Measurements from ENCODE around the gene RBM42.

DNA sequence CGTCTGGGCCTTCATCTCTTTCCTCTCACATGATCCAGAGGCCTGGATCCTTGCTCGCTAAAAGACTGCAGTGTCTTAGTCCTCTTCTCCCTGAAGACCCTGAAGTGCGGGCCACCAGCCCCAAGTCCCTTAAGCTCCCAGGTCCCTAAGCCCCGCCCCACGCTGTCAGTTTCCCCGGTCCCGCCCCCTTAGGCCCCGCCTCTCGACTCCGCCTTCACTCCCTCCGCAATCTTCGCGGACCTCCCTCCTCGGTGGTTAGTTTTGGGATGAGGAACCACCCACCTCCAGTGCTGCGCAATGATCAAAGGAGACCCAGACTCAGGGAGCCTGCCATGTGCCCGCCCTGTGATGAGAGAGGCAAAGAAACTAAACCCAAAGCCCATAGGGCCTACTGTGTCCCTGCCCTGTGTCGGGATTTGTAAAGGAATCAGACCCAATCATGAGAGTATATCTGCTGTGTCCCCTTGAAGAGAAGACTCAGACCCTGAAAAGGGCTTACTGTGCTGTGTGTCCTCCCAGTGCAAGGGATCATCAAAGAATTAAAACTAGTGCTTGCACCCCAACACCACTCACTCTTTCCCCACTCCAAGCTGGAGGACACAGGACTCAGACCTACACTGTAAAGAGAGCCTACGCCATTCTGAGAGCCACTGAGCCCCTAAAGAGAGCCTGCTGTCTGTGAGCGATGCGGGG, 16.3 kb downstream of the RBM42 start:
- TF ChIP-seq, protein P1, sequence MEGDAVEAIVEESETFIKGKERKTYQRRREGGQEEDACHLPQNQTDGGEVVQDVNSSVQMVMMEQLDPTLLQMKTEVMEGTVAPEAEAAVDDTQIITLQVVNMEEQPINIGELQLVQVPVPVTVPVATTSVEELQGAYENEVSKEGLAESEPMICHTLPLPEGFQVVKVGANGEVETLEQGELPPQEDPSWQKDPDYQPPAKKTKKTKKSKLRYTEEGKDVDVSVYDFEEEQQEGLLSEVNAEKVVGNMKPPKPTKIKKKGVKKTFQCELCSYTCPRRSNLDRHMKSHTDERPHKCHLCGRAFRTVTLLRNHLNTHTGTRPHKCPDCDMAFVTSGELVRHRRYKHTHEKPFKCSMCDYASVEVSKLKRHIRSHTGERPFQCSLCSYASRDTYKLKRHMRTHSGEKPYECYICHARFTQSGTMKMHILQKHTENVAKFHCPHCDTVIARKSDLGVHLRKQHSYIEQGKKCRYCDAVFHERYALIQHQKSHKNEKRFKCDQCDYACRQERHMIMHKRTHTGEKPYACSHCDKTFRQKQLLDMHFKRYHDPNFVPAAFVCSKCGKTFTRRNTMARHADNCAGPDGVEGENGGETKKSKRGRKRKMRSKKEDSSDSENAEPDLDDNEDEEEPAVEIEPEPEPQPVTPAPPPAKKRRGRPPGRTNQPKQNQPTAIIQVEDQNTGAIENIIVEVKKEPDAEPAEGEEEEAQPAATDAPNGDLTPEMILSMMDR (IDR thresholded peaks at IDR 0.05), result no peak
- no peak for TF ChIP-seq POLR2A (IDR thresholded peaks at IDR 0.05)

Data from Peyer's patch (tissue), 4 donors.